Natural killer cell (primary cell): ENCODE results near the gene HCN1. TPM values are rescaled to one million over a fixed set of nuclear protein-coding genes. Genes with fewer than 3 reads are reported as not detected.
"Not testable (repeated sequence)": the region's sequence is repeated elsewhere in the genome, so short reads cannot be mapped to it uniquely, and the experiment has no call there.

Experiments
- ATAC-seq, 3 donors: fragments of 150-1000 bp in 2 of 3; fragments of 200-7000 bp in 1 of 3; cut with Tn5 transposase; 1 replicate in 1 of 3; 2 replicates in 2 of 3; pipeline ENCODE4 v1.10.0; 2021; ENCODE audit warnings: mild to moderate bottlenecking in 2 of 3, moderate library complexity in 2 of 3
- DNase-seq, 2 donors: peaks; one replicate each; pipeline versions ENCODE4 v3.0.0 to v3.0.0-alpha.2; 2013 to 2021; ENCODE audit warnings: mixed read lengths in 1 of 2
- H3K27ac ChIP-seq: one replicate; pipeline ENCODE4 v1.5.1; 2013; ENCODE audit warnings: mild to moderate bottlenecking, low read length
- H3K27me3 ChIP-seq: one replicate; pipeline ENCODE4 v1.6.1; 2013; ENCODE audit warnings: low read length; ENCODE audit not compliant: control insufficient read depth, insufficient read depth
- H3K36me3 ChIP-seq: one replicate; pipeline ENCODE4 v1.6.1; 2013; ENCODE audit warnings: low read length; ENCODE audit not compliant: control insufficient read depth, insufficient read depth
- H3K4me1 ChIP-seq: one replicate; pipeline ENCODE4 v1.6.1; 2013; ENCODE audit warnings: low read length; ENCODE audit not compliant: control insufficient read depth, insufficient read depth
- H3K4me3 ChIP-seq: one replicate; pipeline ENCODE4 v1.5.1; 2013; ENCODE audit warnings: low read length
- H3K9me3 ChIP-seq: one replicate; pipeline ENCODE4 v1.6.1; 2013; ENCODE audit warnings: low read length; ENCODE audit not compliant: control insufficient read depth, insufficient read depth
- H3K27ac Mint-ChIP-seq, 2 donors: one replicate each; pipeline ENCODE4 v1.8.0; 2022; ENCODE audit warnings: mild to moderate bottlenecking in 2 of 2, mixed read lengths in 2 of 2, moderate library complexity in 1 of 2
- H3K27me3 Mint-ChIP-seq, 2 donors: one replicate each; pipeline ENCODE4 v1.8.0; 2022; ENCODE audit warnings: low read depth in 2 of 2, mixed read lengths in 2 of 2
- H3K36me3 Mint-ChIP-seq: one replicate; pipeline ENCODE4 v1.8.0; 2022; ENCODE audit warnings: mixed read lengths
- H3K4me1 Mint-ChIP-seq, 2 donors: one replicate each; pipeline ENCODE4 v1.8.0; 2022; ENCODE audit warnings: mixed read lengths in 2 of 2
- H3K4me3 Mint-ChIP-seq: one replicate; pipeline ENCODE4 v1.8.0; 2022; ENCODE audit warnings: mild to moderate bottlenecking, moderate library complexity, mixed read lengths
- H3K9me3 Mint-ChIP-seq, 2 donors: one replicate each; pipeline ENCODE4 v1.8.0; 2022; ENCODE audit warnings: mixed read lengths in 2 of 2
- WGBS: methylation state at CpG from one replicate; pipeline ENCODE4 v1.1.7; 2013; ENCODE audit warnings: missing lambda C conversion rate; ENCODE audit not compliant: insufficient coverage; 5-methylcytosine and 5-hydroxymethylcytosine counted together
- intact Hi-C: fragments of 100-400 bp; cut with micrococcal nuclease; formaldehyde crosslinking; loops from one replicate; pipeline ENCODE4 v1.14.2; 2022
- total RNA-seq, 4 donors: library from RNA; stranded (reverse); fragments of 120-200 nt in 1 of 4; gene quantifications; one replicate each; pipeline versions ENCODE4 v1.2.3 to v1.2.4, GENCODE V29; 2013 to 2022
- TF ChIP-seq, protein P1 (sequence below): fragments of 200-600 bp; IDR thresholded peaks from one replicate; pipeline ENCODE4 v1.8.0; 2022; ENCODE audit warnings: antibody characterized with exemption

Gene HCN1
- total RNA-seq, 3 donors from 2014 or later (not counting 1 experiment from before 2014, with no cell fraction given): not detected

DNA sequence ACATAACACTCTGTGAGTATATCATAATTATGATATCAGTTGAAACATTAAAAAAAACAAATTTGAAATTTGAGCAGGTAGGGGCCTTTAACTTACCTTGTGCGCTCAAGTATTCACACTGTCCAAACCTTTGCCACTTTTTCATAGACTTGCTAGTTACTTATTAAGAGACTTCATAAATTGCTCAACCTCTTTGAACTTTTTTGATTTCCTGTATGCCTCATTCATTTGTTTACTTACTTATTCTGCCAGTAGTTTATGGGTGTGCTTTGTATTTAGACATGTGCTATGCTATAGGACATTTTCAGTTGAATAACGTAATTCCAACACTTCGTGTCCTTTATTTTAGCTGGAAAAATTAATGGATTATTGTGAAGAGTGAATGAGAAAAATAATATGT is 204.8 kb downstream of the HCN1 start:
- H3K27me3 Mint-ChIP-seq: no peaks in the 10 kb centered on the region
- 98% methylated on average over 3 of the region's 3 CpGs for WGBS
- Histone ChIP-seq H3K4me3 (no peak overlapping the region), H3K27ac (no peak overlapping the region), H3K36me3 (no peaks in the 10 kb centered on the region), H3K9me3 (no peaks in the 10 kb centered on the region), H3K27me3 (no peaks in the 10 kb centered on the region), H3K4me1 (no peaks in the 10 kb centered on the region)
- DNase-seq (no peak), ATAC-seq (no peak)
- H3K4me1 Mint-ChIP-seq: no peaks in the 10 kb centered on the region
- H3K4me3 Mint-ChIP-seq: no peak overlapping the region
- no peak overlapping the region for H3K27ac Mint-ChIP-seq
- H3K36me3 Mint-ChIP-seq: no peaks in the 10 kb centered on the region
- H3K9me3 Mint-ChIP-seq: peaks cover 8 to 13% of the 10 kb centered on the region in 2 donors
- intact Hi-C loops: no loop called here
- TF ChIP-seq, protein P1, sequence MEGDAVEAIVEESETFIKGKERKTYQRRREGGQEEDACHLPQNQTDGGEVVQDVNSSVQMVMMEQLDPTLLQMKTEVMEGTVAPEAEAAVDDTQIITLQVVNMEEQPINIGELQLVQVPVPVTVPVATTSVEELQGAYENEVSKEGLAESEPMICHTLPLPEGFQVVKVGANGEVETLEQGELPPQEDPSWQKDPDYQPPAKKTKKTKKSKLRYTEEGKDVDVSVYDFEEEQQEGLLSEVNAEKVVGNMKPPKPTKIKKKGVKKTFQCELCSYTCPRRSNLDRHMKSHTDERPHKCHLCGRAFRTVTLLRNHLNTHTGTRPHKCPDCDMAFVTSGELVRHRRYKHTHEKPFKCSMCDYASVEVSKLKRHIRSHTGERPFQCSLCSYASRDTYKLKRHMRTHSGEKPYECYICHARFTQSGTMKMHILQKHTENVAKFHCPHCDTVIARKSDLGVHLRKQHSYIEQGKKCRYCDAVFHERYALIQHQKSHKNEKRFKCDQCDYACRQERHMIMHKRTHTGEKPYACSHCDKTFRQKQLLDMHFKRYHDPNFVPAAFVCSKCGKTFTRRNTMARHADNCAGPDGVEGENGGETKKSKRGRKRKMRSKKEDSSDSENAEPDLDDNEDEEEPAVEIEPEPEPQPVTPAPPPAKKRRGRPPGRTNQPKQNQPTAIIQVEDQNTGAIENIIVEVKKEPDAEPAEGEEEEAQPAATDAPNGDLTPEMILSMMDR: no peak

DNA sequence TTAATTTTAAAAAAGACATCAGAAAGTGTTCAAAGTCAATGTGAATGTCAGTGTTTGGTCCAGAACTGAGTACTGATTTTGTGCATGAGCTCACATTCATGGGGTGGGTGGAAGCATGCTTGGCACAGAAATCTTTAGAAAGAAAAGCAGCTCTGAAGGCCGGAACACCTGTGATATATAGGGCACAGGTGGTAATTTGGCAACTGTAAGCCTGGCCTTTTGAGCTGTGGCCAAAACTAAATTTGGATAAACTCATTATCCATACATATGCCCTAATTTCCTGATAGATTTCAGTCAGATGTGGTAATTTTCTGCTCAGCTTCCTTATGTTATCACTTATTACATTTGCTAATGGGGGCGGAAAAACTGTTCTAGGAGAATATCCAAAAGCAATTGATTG is 211.4 kb downstream of the HCN1 start:
- Mint-ChIP-seq H3K27ac (no peak overlapping the region), H3K9me3 (peaks cover 7 to 19% of the 10 kb centered on the region in 2 donors)

DNA sequence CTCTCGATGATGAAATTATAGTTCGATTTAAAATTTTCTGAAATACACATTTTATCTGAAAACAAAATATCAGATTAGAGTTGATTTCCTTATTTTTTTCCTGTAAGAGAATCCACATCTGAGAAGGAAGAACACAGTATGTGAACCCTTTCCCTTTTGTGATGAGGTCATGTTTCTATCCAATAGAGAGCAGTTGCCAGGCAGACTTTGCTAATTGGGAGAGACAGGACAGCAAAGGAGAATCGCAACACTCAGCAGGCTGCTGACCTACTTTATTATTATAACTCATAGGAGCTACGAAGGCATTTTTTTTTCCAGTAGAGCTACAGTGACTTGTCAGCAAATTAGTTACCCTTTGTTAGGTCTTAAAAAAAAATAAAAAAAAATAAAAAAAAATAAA is 242.1 kb downstream of the HCN1 start:
- DNase-seq: no peak
- 72% methylated on average over 2 of the region's 4 CpGs for WGBS
- H3K4me3 ChIP-seq: no peak overlapping the region
- no peak for ATAC-seq
- H3K27ac ChIP-seq: no peak overlapping the region
- no peaks in the 10 kb centered on the region for H3K27me3 Mint-ChIP-seq
- TF ChIP-seq, protein P1: no peak
- peaks cover 9 to 10% of the 10 kb centered on the region in 2 donors for H3K9me3 Mint-ChIP-seq
- intact Hi-C loops: no loop called here
- H3K36me3 ChIP-seq: no peaks in the 10 kb centered on the region
- no peaks in the 10 kb centered on the region for H3K4me1 Mint-ChIP-seq
- H3K27me3 ChIP-seq: no peaks in the 10 kb centered on the region
- H3K4me3 Mint-ChIP-seq: no peak overlapping the region
- H3K4me1 ChIP-seq: no peaks in the 10 kb centered on the region
- no peaks in the 10 kb centered on the region for H3K9me3 ChIP-seq
- no peaks in the 10 kb centered on the region for H3K36me3 Mint-ChIP-seq
- no peak overlapping the region for H3K27ac Mint-ChIP-seq

More for the DNA sequence above, 211.4 kb downstream of the HCN1 start:
- 89% methylated on average over 1 of the region's 2 CpGs for WGBS
- TF ChIP-seq, protein P1: no peak
- Histone ChIP-seq H3K4me1 (no peaks in the 10 kb centered on the region), H3K27me3 (no peaks in the 10 kb centered on the region), H3K4me3 (no peak overlapping the region), H3K27ac (no peak overlapping the region), H3K9me3 (peaks cover 4% of the 10 kb centered on the region), H3K36me3 (no peaks in the 10 kb centered on the region)
- intact Hi-C loops: no loop called here
- DNase-seq: no peak
- peaks cover 7% of the 10 kb centered on the region for H3K36me3 Mint-ChIP-seq
- H3K4me1 Mint-ChIP-seq: no peaks in the 10 kb centered on the region
- no peak overlapping the region for H3K4me3 Mint-ChIP-seq
- ATAC-seq: no peak
- no peaks in the 10 kb centered on the region for H3K27me3 Mint-ChIP-seq

DNA sequence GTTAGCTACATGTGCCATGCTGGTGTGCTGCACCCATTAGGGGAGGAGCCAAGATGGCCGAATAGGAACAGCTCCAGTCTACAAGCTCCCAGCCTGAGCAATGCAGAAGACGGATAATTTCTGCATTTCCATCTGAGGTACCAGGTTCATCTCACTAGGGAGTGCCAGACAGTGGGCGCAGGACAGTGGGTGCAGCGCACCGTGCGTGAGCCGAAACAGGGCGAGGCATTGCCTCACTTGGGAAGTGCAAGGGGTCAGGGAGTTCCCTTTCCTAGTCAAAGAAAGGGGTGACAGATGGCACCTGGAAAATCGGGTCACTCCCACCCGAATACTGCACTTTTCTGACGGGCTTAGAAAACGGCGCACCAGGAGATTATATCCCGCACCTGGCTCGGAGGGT is 251.3 kb downstream of the HCN1 start:
- 92% methylated on average over 12 of the region's 15 CpGs for WGBS
- H3K9me3 Mint-ChIP-seq: peaks cover 18 to 19% of the 10 kb centered on the region in 2 donors
- intact Hi-C loops, H3K4me3 ChIP-seq, H3K4me3 Mint-ChIP-seq, H3K9me3 ChIP-seq, H3K27me3 Mint-ChIP-seq, H3K4me1 ChIP-seq, ATAC-seq, H3K36me3 Mint-ChIP-seq, H3K4me1 Mint-ChIP-seq, H3K27me3 ChIP-seq, H3K36me3 ChIP-seq, H3K27ac Mint-ChIP-seq, H3K27ac ChIP-seq, DNase-seq: not testable (repeated sequence)
